Suprapubic skin (tissue), 4 donors: ENCODE measurements around the gene IQCB1. TPM values are rescaled to one million over a fixed set of nuclear protein-coding genes. Genes with fewer than 3 reads are reported as not detected.
"Not testable (repeated sequence)": the region's sequence is repeated elsewhere in the genome, so short reads cannot be mapped to it uniquely, and the experiment has no call there.

Experiments used
- DNase-seq, 2 donors: peaks; one replicate each; pipeline ENCODE4 v3.0.0-alpha.2; 2019; ENCODE audit warnings: low spot score in 2 of 2
- H3K27ac ChIP-seq: fragments of 200-600 bp; sonication (generic); one replicate; pipeline ENCODE4 v1.5.1; 2019
- H3K27me3 ChIP-seq: fragments of 200-600 bp; sonication (generic); one replicate; pipeline ENCODE4 v1.5.1; 2019
- H3K36me3 ChIP-seq: fragments of 200-600 bp; sonication (generic); one replicate; pipeline ENCODE4 v1.5.1; 2019
- H3K4me1 ChIP-seq: fragments of 200-600 bp; sonication (generic); one replicate; pipeline ENCODE4 v1.5.1; 2019
- H3K4me3 ChIP-seq: fragments of 200-600 bp; sonication (generic); one replicate; pipeline ENCODE4 v1.5.1; 2019; ENCODE audit warnings: mild to moderate bottlenecking
- H3K9me3 ChIP-seq: fragments of 200-600 bp; sonication (generic); one replicate; pipeline ENCODE4 v1.5.1; 2019
- EP300 ChIP-seq: sonication (generic); formaldehyde crosslinking; IDR thresholded peaks from one replicate; pipeline ENCODE4 v1.6.1; 2017; ENCODE audit warnings: antibody characterized with exemption
- POLR2A ChIP-seq, 2 donors: fragments of 450-650 bp; IDR thresholded peaks; one replicate each; pipeline ENCODE4 v1.6.1; 2017; ENCODE audit warnings: antibody characterized with exemption in 2 of 2, mild to moderate bottlenecking in 2 of 2, moderate library complexity in 2 of 2
- POLR2AphosphoS5 ChIP-seq, 3 donors: sonication (generic); formaldehyde crosslinking; IDR thresholded peaks; one replicate each; pipeline ENCODE4 v1.6.1; 2017; ENCODE audit warnings: antibody characterized with exemption in 3 of 3
- WGBS: methylation state at CpG from one replicate; pipeline ENCODE4 v1.1.5; 2018; 5-methylcytosine and 5-hydroxymethylcytosine counted together
- total RNA-seq, 4 donors: library from RNA; depleted of rRNA; stranded (reverse); fragments of >200 nt; gene quantifications; one replicate each; pipeline ENCODE4 v1.1.0, GENCODE V29; 2016
- TF ChIP-seq, protein P1 (sequence below), 2 donors: fragments of 200-600 bp in 1 of 2; fragments of 450-650 bp in 1 of 2; sonication (generic) in 1 of 2; IDR thresholded peaks; one replicate each; pipeline ENCODE4 v1.5.1; 2016 to 2019; ENCODE audit warnings: antibody characterized with exemption in 2 of 2, mild to moderate bottlenecking in 1 of 2, moderate library complexity in 1 of 2

The IQCB1 gene
- total RNA-seq, 4 donors from 2014 or later = 8.1 to 35.8 (median 15.0) TPM

DNA sequence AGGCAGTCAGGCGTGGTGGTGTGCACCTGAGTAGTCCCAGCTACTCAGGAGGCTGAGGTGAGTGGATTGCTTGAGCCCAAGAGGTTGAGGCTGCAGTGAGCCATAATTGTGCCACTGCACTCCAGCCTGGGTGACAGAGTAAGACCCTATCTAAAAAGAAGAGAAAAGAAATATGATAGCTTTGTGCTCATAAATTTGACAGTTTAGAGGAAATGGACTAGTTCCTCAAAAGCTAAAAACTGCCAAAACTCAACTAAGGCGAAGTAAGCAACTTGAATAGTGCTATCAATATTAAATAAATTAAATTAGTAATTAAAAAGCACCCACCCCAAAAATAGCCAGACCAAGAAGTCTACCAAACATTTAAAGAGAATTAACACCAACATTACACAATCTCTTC, 34.9 kb upstream of the IQCB1 start:
- Histone ChIP-seq H3K36me3 (no peaks in the 10 kb centered on the region), H3K27ac (no peak overlapping the region), H3K4me1 (no peaks in the 10 kb centered on the region), H3K9me3 (no peaks in the 10 kb centered on the region), H3K27me3 (no peaks in the 10 kb centered on the region), H3K4me3 (no peak overlapping the region)
- WGBS = 90% methylated on average over 2 of the region's 2 CpGs
- no peak for DNase-seq
- TF ChIP-seq POLR2AphosphoS5 (IDR thresholded peaks at IDR 0.05) (no peak), EP300 (no peak)
- TF ChIP-seq, protein P1, sequence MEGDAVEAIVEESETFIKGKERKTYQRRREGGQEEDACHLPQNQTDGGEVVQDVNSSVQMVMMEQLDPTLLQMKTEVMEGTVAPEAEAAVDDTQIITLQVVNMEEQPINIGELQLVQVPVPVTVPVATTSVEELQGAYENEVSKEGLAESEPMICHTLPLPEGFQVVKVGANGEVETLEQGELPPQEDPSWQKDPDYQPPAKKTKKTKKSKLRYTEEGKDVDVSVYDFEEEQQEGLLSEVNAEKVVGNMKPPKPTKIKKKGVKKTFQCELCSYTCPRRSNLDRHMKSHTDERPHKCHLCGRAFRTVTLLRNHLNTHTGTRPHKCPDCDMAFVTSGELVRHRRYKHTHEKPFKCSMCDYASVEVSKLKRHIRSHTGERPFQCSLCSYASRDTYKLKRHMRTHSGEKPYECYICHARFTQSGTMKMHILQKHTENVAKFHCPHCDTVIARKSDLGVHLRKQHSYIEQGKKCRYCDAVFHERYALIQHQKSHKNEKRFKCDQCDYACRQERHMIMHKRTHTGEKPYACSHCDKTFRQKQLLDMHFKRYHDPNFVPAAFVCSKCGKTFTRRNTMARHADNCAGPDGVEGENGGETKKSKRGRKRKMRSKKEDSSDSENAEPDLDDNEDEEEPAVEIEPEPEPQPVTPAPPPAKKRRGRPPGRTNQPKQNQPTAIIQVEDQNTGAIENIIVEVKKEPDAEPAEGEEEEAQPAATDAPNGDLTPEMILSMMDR (IDR thresholded peaks at IDR 0.05) = no peak

DNA sequence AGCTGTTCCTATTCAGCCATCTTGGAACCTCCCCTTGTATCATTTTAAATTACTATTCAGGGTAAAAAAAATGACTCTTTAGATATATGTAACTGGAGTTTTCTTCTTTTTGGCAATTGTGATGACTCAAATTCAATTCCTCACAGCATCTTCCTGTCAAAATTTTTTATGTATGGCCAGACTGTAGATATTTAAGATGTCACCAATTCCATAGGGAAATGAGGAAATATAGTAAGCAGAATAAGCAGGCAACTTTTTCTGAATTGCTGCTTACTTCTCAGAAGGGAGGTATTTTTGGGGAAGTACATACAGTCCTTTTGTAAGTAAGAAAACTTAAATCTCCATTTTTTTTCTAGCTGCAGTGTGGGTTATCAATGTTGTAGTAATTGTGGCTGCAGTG, 28.9 kb upstream of the IQCB1 start:
- Histone ChIP-seq H3K27me3 (no peaks in the 10 kb centered on the region), H3K4me3 (no peak overlapping the region), H3K9me3 (no peaks in the 10 kb centered on the region), H3K36me3 (no peaks in the 10 kb centered on the region), H3K27ac (no peak overlapping the region), H3K4me1 (no peaks in the 10 kb centered on the region)
- TF ChIP-seq, protein P1 (IDR thresholded peaks at IDR 0.05) = no peak
- no peak for TF ChIP-seq POLR2AphosphoS5 (IDR thresholded peaks at IDR 0.05)
- TF ChIP-seq POLR2A (IDR thresholded peaks at IDR 0.05) = no peak
- no peak for TF ChIP-seq EP300
- DNase-seq = no peak

DNA sequence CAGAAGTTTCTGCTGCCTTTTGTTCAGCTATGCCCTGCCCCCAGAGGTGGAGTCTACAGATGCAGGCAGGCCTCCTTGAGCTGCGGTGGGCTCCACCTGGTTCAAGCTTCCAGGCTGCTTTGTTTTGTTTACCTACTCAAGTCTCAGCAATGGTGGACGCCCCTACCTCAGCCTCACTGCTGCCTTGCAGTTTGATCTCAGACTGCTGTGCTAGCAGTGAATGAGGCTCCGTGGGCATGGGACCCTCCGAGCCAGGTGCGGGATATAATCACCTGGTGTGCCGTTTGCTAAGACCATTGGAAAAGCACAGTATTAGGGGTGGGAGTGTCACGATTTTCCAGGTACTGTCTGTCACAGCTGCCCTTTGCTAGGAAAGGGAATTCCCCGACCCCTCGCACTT, 28.4 kb upstream of the IQCB1 start:
- 98% methylated on average over 8 of the region's 9 CpGs for WGBS
- not testable (repeated sequence) for H3K36me3 ChIP-seq, H3K27me3 ChIP-seq, DNase-seq, H3K9me3 ChIP-seq, H3K4me3 ChIP-seq, H3K27ac ChIP-seq, H3K4me1 ChIP-seq

DNA sequence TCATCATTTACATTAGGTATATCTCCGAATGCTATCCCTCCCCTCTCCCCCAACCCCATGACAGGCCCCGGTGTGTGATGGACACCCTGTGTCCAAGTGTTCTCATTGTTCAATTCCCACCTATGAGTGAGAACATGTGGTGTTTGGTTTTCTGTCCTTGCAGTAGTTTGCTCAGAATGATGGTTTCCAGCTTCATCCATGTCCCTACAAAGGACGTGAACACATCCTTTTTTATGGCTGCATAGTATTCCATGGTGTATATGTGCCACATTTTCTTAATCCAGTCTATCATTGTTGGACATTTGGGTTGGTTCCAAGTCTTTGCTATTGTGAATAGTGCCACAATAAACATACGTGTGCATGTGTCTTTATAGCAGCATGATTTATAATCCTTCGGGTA, 22.9 kb upstream of the IQCB1 start:
- not testable (repeated sequence) for H3K27ac ChIP-seq, H3K27me3 ChIP-seq, H3K36me3 ChIP-seq, H3K4me3 ChIP-seq, H3K9me3 ChIP-seq, H3K4me1 ChIP-seq, DNase-seq
- 80% methylated on average over 5 of the region's 5 CpGs for WGBS

DNA sequence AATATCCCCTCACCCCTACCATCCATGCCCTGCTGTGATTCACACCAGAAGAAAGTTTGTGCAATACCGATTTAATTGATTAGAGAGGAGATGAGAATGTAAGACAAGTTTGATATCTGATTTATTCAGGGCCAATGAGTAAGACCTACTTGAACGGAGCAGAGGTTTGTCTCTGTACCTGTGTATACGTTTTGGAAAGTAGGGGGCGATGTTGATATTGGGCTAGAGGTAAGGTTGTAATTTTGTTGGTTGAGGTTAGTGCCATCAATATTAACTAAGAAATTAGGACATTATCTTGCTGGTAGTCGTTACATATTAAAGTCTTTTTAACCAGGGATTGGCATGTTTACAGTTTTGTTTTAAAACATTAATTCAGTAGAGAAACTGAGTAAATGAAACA, 20.7 kb upstream of the IQCB1 start:
- Histone ChIP-seq H3K27ac (no peak overlapping the region), H3K9me3 (no peaks in the 10 kb centered on the region), H3K36me3 (no peaks in the 10 kb centered on the region), H3K4me3 (no peak overlapping the region), H3K4me1 (no peaks in the 10 kb centered on the region), H3K27me3 (no peaks in the 10 kb centered on the region)
- DNase-seq = no peak
- TF ChIP-seq EP300 = no peak
- TF ChIP-seq POLR2A (IDR thresholded peaks at IDR 0.05) = no peak
- no peak for TF ChIP-seq POLR2AphosphoS5 (IDR thresholded peaks at IDR 0.05)
- TF ChIP-seq, protein P1 (IDR thresholded peaks at IDR 0.05) = no peak
- whole genome bisulfite sequencing = 49% methylated on average over 5 of the region's 5 CpGs

DNA sequence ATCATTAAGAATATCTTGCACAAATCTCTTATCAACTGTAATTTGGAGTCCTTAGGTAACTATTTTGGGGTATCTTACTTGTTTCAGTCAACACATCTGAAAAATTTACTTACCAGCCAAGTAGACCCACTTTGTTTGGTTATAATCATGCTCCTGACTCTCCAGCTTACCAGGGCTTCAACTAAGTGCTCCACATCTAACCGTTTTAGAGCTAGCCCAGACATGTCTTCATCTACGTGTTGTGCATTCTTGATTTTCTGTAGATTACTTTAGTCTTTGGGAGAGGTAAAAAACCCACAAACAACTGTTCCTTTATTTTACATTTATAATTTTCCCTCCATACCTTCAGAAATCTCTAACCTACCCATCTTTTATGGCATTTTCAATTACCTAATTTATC, 17.4 kb upstream of the IQCB1 start:
- Histone ChIP-seq H3K4me1 (no peaks in the 10 kb centered on the region), H3K4me3 (no peak overlapping the region), H3K27me3 (no peaks in the 10 kb centered on the region), H3K27ac (no peak overlapping the region), H3K9me3 (no peaks in the 10 kb centered on the region), H3K36me3 (no peaks in the 10 kb centered on the region)
- DNase-seq = no peak
- TF ChIP-seq POLR2A (IDR thresholded peaks at IDR 0.05) (no peak), EP300 (no peak), POLR2AphosphoS5 (IDR thresholded peaks at IDR 0.05) (no peak)
- TF ChIP-seq, protein P1 (IDR thresholded peaks at IDR 0.05) = no peak
- 56% methylated on average over 2 of the region's 2 CpGs for WGBS
